HG03135 (cell line): Measurements from ENCODE around the gene NEK8.
"Not testable (repeated sequence)": the region's sequence is repeated elsewhere in the genome, so short reads cannot be mapped to it uniquely, and the experiment has no call there.

Source experiments
- ATAC-seq: cut with Tn5 transposase; IDR thresholded peaks from one replicate; pipeline ENCODE4 v1.9.1; 2021; ENCODE audit warnings: mild to moderate bottlenecking, moderate library complexity; ENCODE audit not compliant: unreplicated experiment

The NEK8 gene

DNA sequence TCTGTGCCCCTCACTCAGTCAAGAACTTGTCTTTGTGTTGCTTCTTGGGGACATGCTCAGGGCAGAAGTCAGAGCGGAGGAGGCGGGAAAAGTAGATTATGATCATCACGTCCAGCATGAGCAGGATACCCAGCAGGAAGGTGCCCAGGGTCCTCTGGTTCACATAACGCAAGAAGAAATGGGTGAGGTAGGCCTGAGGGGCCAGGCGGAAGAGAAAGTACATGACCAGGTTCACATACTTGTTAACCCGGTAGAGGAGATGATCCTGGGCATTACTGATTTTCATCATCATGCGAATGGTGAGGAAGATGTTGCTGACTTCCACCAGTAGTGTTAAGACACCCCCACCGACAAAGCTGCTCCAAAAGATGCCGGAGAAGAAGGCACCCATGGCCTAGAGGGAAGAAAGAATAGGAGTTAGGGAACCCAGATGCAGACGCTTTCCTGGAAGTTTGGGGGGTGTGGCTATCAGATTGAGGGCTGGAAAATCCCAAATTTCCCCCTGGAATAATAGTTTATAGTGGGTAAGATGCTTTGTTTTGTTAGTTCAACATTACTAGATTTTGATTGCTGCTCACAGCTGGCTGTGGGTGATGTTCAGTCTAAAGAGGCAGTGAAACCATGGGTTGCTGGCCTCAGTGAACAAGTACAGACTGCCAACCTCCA lies 4.0 kb upstream of the NEK8 start:
- ATAC-seq, result no peak

- ATAC-seq, result no peak
Measured at GRCh38 chr17:28725166-28725659, 3.4 kb upstream of the NEK8 start.

DNA sequence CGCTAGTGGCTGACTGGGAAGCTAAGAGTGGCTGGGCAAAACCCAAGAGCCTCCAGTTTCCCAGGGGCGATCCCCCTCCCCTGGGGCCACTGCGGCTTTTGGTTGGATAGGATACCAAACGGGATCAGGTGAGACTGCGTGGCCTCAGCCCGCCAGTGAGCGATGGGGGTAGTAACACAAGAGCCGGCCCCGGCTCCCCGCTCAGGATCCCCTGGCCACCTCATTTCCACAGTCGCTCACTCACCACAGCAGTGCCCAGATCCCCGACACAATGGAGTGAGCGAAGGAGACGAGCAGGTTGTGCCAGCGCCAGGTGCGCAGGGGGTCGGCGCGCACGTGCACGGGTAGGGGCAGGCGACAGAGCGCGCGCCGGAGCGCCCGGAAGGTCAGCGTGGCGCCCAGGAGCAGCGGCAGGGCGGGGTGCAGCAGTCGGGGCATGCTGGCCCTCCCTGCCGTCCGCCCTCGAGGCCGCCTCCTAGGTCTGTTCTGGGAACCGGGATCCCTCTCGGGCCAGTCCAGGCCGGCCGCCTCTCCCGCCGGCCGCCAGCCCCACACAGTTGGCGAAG lies 2.8 kb upstream of the NEK8 start:
- no peak for ATAC-seq

DNA sequence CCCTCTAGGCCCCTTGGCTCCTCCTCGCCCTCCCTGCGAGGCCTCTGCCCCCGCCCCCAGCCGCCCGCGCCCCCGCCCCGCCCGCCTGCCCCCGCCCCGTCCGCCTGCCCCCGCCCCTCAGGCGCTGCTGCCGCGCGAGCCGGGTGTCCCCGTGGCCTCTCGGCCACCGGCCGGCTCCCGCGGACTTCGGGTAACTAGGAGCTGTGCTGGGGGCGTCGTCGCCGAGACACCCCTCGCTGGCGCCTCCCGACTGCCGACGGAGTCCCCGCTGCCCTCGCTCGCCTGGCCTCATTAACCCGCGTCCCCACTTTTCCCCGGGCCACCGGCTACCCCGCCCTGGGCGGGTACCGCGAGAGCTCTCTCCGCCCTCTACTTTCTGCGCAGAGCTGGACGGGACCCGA lies 2.4 kb upstream of the NEK8 start, which contains the start of gene TLCD1:
Gene TLCD1, minus strand, starts transcription at position 8 of the 401 bp plus-strand sequence. CDS start 136 bp downstream, outside the sequence.
- no peak for ATAC-seq

GRCh38 chr17:28726627-28727491 lies 1.7 kb upstream of the NEK8 start:
- ATAC-seq, result peak; percentile 35

DNA sequence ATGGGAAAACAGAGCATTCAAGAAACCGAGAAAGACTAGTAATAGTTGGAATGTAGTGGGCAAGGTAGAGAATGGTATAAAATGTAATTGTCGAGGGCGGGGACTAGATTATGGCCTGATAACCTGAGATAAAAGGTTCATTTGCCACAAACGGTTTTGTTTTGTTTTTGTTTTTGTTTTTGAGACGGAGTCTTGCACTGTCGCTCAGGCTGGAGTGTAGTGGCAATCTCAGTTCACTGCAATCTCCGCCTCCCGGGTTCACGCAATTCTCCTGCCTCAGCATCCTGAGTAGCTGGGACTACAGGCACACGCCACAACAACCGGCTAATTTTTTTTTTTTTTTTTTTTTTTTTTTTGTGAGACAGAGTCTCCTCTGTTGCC lies 1.4 kb downstream of the NEK8 start:
- ATAC-seq, result no peak

DNA sequence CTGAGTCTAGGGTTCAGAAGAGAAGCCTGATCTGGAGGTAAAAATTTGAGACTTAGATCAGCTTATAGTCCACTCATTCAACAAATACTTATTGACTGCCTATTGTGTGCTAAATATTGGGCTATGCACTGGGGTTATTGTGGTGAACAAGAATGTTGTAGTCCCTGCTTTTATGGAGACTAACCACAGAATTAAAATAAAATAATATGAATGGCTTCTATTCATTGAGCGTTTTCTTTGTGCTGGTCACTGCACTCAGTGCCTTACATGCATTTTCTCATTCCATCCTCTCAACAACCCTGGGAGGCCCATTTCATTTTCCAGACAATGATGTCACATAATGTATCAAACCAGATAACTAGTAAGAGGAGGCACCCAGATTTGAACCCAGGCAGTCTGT lies 4.8 kb downstream of the NEK8 start:
- no peak for ATAC-seq

GRCh38 chr17:28734712-28735241 lies 6.2 kb downstream of the NEK8 start:
- ATAC-seq, result no peak

DNA sequence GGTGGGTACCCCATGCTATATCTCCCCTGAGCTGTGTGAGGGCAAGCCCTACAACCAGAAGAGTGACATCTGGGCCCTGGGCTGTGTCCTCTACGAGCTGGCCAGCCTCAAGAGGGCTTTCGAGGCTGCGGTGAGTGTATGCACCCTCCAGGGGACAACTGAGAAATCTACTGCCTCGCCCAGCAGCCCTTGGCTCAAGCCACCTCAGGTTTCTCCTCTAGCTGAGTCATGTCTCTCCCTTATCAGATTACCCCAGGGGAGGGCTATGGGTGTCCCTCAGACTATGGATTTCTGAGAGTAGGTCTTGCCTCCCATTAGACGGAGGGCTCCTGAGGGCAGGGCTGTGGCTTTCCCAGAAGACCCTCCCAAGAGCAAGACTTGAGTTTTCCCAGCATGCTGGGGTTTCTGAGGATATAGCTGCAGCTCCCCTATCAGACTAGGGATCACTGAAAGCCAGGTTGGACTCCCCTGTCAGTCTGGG lies 6.7 kb downstream of the NEK8 start:
- ATAC-seq, result no peak

DNA sequence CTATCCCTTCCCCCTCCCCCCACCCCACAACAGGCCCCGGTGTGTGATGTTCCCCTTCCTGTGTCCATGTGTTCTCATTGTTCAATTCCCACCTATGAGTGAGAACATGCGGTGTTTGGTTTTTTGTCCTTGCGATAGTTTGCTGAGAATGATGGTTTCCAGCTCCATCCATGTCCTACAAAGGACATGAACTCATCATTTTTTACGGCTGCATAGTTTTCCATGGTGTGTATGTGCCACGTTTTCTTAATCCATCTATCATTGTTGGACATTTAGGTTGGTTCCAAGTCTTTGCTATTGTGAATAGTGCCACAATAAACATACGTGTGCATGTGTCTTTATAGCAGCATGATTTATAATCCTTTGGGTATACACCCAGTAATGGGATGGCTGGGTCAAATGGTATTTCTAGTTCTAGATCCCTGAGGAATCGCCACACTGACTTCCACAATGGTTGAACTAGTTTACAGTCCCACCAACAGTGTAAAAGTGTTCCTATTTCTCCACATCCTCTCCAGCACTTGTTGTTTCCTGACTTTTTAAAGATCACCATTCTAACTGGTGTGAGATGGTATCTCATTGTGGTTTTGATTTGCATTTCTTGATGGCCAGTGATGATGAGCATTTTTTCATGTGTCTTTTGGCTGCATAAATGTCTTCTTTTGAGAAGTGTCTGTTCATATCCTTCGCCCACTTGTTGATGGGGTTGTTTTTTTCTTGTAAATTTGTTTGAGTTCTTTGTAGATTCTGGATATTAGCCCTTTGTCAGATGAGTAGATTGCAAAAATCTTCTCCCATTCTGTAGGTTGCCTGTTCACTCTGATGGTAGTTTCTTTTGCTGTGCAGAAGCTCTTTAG lies 7.6 kb downstream of the NEK8 start:
- not testable (repeated sequence) for ATAC-seq

DNA sequence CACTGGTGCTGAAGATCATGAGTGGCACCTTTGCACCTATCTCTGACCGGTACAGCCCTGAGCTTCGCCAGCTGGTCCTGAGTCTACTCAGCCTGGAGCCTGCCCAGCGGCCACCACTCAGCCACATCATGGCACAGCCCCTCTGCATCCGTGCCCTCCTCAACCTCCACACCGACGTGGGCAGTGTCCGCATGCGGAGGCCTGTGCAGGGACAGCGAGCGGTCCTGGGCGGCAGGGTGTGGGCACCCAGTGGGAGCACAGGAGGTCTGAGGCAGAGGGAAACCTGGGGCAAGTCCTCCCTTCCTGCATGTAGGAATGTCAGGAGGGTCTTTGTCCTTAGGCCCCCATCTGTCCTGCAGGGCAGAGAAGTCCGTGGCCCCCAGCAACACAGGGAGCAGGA lies 8.7 kb downstream of the NEK8 start:
- no peak for ATAC-seq

GRCh38 chr17:28737770-28738679 lies 9.4 kb downstream of the NEK8 start:
- ATAC-seq, result peak; percentile 60

GRCh38 chr17:28738680-28739384 lies 10.2 kb downstream of the NEK8 start:
- peak; percentile 32 for ATAC-seq

DNA sequence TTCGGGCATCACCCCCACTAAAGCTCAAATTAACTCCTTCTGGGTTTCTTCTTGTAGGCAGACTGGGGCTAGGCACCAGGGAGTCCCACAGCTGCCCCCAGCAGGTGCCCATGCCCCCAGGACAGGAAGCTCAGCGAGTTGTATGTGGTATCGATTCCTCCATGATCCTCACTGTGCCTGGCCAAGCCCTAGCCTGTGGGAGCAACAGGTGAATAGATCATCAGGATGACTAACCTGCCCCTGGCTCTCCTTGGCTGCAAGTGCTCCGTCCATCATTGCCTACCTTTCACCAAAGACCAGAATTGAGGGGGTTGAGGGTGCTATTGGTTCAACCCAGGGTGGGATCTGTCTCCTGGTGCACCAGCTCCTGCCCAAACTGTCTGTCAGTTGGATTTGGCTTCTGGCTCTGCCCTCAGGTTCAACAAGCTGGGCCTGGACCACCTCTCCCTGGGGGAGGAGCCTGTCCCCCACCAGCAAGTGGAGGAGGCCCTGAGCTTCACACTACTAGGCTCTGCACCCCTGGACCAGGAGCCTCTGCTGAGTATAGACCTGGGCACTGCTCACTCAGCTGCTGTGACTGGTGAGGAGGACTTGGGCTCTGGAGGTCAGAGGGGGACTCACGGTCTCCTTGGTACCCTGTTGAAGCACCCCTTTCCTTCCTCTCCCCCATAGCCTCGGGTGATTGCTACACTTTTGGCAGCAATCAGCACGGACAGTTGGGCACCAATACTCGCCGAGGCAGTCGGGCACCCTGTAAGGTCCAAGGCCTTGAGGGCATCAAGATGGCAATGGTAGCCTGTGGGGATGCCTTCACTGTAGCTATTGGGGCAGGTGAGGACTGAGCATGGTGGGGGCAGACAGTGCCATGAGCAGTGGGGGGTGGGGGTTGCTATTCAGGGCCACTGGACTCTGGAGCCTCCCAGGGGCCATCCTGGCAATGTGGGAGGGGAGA lies 12.1 kb downstream of the NEK8 start:
- ATAC-seq, result no peak

DNA sequence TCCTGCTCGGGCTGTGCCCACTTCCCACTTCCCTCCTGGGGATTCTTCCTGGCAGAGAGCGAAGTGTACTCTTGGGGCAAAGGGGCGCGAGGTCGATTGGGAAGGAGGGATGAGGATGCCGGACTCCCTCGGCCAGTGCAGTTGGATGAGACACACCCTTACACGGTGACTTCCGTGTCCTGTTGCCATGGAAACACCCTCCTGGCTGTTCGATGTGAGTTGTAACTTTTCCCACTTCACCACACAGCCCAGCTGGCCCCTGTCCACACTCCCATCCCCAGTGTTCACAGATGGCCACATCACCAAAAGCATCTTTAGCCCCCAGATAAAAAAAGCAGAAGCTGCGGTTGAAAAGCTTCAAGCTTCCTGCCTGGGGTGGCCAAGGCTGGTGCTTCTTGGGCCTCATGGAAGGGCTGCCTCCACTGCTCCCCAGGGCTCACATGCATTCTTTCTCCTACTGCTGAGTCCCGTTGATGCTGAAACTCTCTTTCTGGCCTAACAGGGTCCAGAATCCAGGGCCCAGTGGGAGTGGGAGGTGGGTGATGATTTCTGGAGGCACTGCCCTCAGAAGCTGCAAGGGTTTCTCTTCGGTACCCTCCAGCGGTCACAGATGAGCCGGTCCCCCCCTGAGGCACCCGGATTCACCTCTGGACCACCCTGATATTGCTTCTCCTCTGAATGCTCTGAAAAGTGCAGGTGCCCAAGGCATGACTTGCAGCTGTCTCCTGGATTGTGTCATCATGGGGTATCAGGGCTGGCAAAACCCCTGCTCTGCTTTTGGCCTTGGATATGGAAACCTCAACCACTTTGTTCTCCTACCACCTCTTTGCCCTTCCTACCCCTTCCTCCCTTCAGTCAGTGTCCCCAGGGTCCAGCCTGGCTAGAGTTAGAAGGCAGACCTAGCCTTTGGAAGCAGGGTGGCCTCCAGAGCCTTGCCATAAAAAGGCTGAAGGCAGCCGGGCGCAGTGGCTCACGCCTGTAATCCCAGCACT lies 13.1 kb downstream of the NEK8 start:
- no peak for ATAC-seq
